ENCODE data around the gene PTGER3.

Gene PTGER3

GRCh38 chr1:71014178-71014579 is 33.4 kb downstream of the PTGER3 start:
- TF ChIP-seq CTCF (IDR thresholded peaks at IDR 0.05; ENCODE audit: borderline replicate concordance, insufficient read depth, low read depth, low read length) = no peak

GRCh38 chr1:71002709-71003475 is 44.7 kb downstream of the PTGER3 start:
- H3K4me3 ChIP-seq (ENCODE audit: low read depth, low read length) = no peak overlapping the region

More at GRCh38 chr1:71014178-71014579, 33.4 kb downstream of the PTGER3 start:
- H3K4me3 ChIP-seq (ENCODE audit: low read depth, low read length) = no peak overlapping the region

GRCh38 chr1:71001624-71002023 is 46.0 kb downstream of the PTGER3 start:
- H3K4me3 ChIP-seq (ENCODE audit: low read depth, low read length) = no peak overlapping the region
- TF ChIP-seq CTCF (IDR thresholded peaks at IDR 0.05; ENCODE audit: borderline replicate concordance, insufficient read depth, low read depth, low read length) = no peak

More at GRCh38 chr1:71002709-71003475, 44.7 kb downstream of the PTGER3 start:
- TF ChIP-seq CTCF (IDR thresholded peaks at IDR 0.05; ENCODE audit: borderline replicate concordance, insufficient read depth, low read depth, low read length) = no peak

GRCh38 chr1:70997793-70998192 is 49.8 kb downstream of the PTGER3 start:
- no peak for TF ChIP-seq CTCF (IDR thresholded peaks at IDR 0.05; ENCODE audit: borderline replicate concordance, insufficient read depth, low read depth, low read length)

GRCh38 chr1:70994753-70995268 is 52.8 kb downstream of the PTGER3 start:
- no peak for TF ChIP-seq CTCF (IDR thresholded peaks at IDR 0.05; ENCODE audit: borderline replicate concordance, insufficient read depth, low read depth, low read length)
- H3K4me3 ChIP-seq (ENCODE audit: low read depth, low read length) = no peak overlapping the region

More at GRCh38 chr1:70997793-70998192, 49.8 kb downstream of the PTGER3 start:
- H3K4me3 ChIP-seq (ENCODE audit: low read depth, low read length) = no peak overlapping the region

- no peak overlapping the region for H3K4me3 ChIP-seq (ENCODE audit: low read depth, low read length)
- TF ChIP-seq CTCF (IDR thresholded peaks at IDR 0.05; ENCODE audit: borderline replicate concordance, insufficient read depth, low read depth, low read length) = no peak
These were observed 53.8 kb downstream of the PTGER3 start for GRCh38 chr1:70993798-70994197.

GRCh38 chr1:70992521-70992920 is 55.1 kb downstream of the PTGER3 start:
- H3K4me3 ChIP-seq (ENCODE audit: low read depth, low read length) = no peak overlapping the region
- no peak for TF ChIP-seq CTCF (IDR thresholded peaks at IDR 0.05; ENCODE audit: borderline replicate concordance, insufficient read depth, low read depth, low read length)

Measured in GM12875 (cell line).